ENCODE results near the gene IQGAP2. TPM values are rescaled to one million over a fixed set of nuclear protein-coding genes. Genes with fewer than 3 reads are reported as not detected.

The IQGAP2 gene
- total and polyA plus RNA-seq, 8 donors: 15.6 to 29.1 (median 17.1) TPM

DNA sequence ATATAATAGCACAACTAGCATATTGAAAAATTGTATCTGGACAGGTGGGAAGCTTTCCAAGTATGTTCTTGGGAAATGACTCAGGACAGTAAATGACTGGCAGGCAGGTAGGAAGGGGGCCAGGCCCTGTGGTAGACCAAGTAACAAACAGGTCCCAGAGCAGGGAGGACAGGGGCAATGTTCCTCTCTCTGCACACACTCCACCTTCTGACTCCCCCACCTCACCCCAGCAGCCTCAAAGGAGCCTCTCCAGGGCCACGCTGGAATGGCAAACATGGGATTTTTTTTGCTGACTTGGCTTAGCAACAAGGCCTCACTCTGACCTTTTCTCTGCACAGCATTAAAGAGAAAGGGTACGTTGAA, 31.1 kb upstream of the IQGAP2 start:
- no peak overlapping the region for H3K4me3 ChIP-seq
- no peak for DNase-seq
- TF ChIP-seq, protein P1, sequence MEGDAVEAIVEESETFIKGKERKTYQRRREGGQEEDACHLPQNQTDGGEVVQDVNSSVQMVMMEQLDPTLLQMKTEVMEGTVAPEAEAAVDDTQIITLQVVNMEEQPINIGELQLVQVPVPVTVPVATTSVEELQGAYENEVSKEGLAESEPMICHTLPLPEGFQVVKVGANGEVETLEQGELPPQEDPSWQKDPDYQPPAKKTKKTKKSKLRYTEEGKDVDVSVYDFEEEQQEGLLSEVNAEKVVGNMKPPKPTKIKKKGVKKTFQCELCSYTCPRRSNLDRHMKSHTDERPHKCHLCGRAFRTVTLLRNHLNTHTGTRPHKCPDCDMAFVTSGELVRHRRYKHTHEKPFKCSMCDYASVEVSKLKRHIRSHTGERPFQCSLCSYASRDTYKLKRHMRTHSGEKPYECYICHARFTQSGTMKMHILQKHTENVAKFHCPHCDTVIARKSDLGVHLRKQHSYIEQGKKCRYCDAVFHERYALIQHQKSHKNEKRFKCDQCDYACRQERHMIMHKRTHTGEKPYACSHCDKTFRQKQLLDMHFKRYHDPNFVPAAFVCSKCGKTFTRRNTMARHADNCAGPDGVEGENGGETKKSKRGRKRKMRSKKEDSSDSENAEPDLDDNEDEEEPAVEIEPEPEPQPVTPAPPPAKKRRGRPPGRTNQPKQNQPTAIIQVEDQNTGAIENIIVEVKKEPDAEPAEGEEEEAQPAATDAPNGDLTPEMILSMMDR (IDR thresholded peaks at IDR 0.05): no peak

DNA sequence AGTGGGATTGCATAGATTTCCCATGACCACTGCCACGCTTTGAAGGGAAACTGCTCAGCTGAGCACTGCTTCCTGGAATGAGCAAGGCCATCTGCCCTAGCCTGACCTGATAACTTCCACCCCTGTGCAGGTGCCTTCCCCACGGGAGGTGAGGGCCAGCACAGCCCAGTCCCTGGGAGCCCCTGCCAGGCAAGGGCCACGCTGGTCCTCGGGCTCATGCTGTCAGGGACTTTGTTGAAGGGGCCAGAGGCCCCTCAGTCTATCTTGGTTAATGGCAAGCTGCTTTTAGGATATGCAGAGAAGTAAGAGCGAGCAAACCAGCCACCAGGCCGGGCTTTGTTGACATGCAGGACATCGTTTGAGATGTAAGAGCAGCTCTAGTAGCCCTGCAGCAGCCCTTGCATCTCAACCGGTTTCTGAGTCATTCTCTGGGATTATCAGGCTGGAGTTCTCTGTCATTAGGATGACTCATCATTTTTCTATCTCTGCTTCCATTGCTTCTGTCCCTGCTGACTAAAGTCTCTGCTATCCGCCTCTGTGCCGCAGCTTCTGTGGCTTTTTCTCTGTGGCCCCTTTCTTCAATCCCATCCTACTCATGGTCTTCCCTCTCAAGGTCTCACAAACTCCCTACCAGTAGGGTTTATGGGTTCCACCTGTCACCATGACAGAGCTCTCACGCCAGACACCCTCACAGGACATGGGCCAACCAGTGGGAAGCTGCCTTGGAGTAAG, 30.6 kb upstream of the IQGAP2 start:
- ATAC-seq (peak; percentile 74), DNase-seq (no peak)
- TF ChIP-seq, protein P1 (IDR thresholded peaks at IDR 0.05): no peak
- Histone ChIP-seq H3K9me3 (no peaks in the 10 kb centered on the region), H3K4me3 (no peak overlapping the region), H3K4me1 (no peaks in the 10 kb centered on the region), H3K36me3 (no peaks in the 10 kb centered on the region), H3K27ac (no peak overlapping the region), H3K27me3 (no peaks in the 10 kb centered on the region)
- intact Hi-C loops (cut with DNase I): no loop called here

More for the DNA sequence above, 31.1 kb upstream of the IQGAP2 start:
- Histone ChIP-seq H3K9me3 (no peaks in the 10 kb centered on the region), H3K4me1 (no peaks in the 10 kb centered on the region), H3K27me3 (no peaks in the 10 kb centered on the region), H3K27ac (no peak overlapping the region), H3K36me3 (no peaks in the 10 kb centered on the region)
- intact Hi-C loops (cut with DNase I): no loop called here
- no peak for ATAC-seq

DNA sequence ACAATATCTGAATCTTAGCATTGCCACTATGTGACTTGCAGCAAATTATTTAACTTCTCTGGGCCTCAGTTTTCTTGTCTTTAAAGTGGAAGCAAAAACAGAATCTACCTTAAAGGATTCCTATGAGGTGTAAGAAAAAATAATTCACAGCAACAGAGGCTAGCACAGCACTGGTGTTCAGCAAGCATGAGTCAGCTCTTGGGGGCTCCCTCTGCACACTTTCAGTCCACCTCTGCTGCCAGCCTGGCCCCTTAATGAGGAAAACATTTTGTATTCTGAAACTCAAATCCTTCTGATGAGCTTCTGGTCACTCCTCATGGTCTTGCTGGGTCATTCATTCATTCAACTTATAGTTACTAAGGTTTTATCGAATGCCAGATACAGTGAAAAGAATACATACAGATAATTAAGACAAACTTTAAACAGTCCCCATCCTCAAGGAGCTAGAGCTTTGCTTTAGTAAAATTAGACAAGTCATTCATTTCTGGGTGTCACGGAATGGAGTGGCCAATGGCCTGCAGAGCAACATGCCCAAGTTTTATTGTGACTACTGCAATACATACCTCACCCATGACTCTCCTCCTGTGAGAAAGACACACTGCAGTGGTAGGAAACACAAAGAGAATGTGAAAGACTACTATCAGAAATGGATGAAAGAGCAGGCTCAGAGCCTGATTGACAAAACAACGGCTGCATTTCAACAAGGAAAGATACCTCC, 26.8 kb upstream of the IQGAP2 start:
- TF ChIP-seq, protein P1 (IDR thresholded peaks at IDR 0.05): no peak
- no peak for ATAC-seq
- intact Hi-C loops (cut with DNase I): no loop called here

DNA sequence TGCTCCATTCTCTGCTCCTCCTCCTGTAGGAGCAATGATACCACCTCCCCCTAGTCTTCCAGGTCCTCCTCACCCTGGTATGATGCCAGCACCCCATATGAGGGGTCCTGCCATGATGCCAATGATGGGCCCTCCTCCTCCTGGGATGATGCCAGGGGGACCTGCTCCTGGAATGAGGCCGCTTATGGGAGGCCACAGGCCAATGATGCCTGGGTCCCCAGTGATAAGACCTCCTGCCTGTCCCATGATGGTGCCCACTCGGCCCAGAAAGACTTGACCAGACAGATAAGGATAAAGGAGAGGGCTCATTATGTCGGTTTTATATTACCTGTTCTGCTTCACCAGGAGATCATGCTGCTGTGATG, 26.2 kb upstream of the IQGAP2 start:
- TF ChIP-seq, protein P1 (IDR thresholded peaks at IDR 0.05): no peak
- intact Hi-C loops (cut with DNase I): no loop called here
- Histone ChIP-seq H3K4me3 (no peak overlapping the region), H3K4me1 (peaks cover 0 to 5% of the 10 kb centered on the region in 2 donors), H3K27ac (no peak overlapping the region), H3K9me3 (no peaks in the 10 kb centered on the region), H3K27me3 (no peaks in the 10 kb centered on the region), H3K36me3 (no peaks in the 10 kb centered on the region)
- no peak for DNase-seq
- ATAC-seq: no peak

More for the DNA sequence above, 26.8 kb upstream of the IQGAP2 start:
- Histone ChIP-seq H3K4me3 (no peak overlapping the region), H3K27ac (no peak overlapping the region), H3K27me3 (no peaks in the 10 kb centered on the region), H3K9me3 (no peaks in the 10 kb centered on the region), H3K36me3 (no peaks in the 10 kb centered on the region), H3K4me1 (peaks cover 0 to 5% of the 10 kb centered on the region in 2 donors)
- no peak for DNase-seq

DNA sequence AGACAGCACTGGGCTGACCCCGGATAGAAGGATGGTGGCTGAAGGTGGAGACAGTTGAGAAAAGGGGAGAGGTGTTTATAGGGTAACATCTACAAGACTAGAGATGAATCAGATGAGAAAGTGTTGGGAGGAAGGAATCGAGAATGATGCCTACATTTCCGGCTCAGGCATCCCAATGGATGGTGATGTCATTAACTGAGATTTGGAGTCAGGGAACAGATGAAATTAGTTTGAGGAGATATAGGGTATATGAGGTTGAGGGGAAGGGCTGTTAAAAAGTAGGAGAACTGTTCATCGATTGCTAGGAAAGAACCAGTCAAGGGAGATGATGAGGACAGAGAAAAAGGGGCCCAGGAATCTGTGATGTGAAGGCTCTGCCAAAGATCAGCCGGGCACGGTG, 24.7 kb upstream of the IQGAP2 start:
- no peaks in the 10 kb centered on the region for H3K36me3 ChIP-seq
- intact Hi-C loops (cut with DNase I): no loop called here
- no peaks in the 10 kb centered on the region for H3K27me3 ChIP-seq
- no peak overlapping the region for H3K4me3 ChIP-seq
- DNase-seq (no peak), ATAC-seq (no peak)
- H3K27ac ChIP-seq: no peak overlapping the region
- peaks cover 0 to 5% of the 10 kb centered on the region in 2 donors for H3K4me1 ChIP-seq
- H3K9me3 ChIP-seq: no peaks in the 10 kb centered on the region
- TF ChIP-seq, protein P1 (IDR thresholded peaks at IDR 0.05): no peak

All from left lung (tissue), 10 donors.